A673 (cell line): ENCODE measurements around the gene KIF1A. TPM values are rescaled to one million over a fixed set of nuclear protein-coding genes. Genes with fewer than 3 reads are reported as not detected.

Experiments used
- BruUV-seq: library from RNA; stranded (reverse); fragments of 400-500 nt; replicated peaks from 2 replicates; lab custom pipeline; 2021; lab: Mats Ljungman, UMichigan
- CTCF ChIA-PET: fragments of 300-600 bp; sonication (Branson Sonifier 250); formaldehyde crosslinking; loops from one replicate; lab custom pipeline; 2022; ENCODE audit warnings: antibody characterized with exemption; lab: Charles Lee
- POLR2A ChIA-PET: fragments of 300-600 bp; sonication (Branson Sonifier 250); formaldehyde crosslinking; loops from one replicate; lab custom pipeline; 2022; ENCODE audit warnings: antibody characterized with exemption; ENCODE audit not compliant: low non-redundant PET; lab: Charles Lee
- DNase-seq: peaks from one replicate; pipeline ENCODE4 v3.0.0-alpha.2; 2015; ENCODE audit warnings: low spot score
- H3K27ac ChIP-seq: fragments of 200-600 bp; sonication (generic); 2 replicates; pipeline ENCODE4 v1.5.1; 2016; ENCODE audit warnings: mixed run types, low read depth, mild to moderate bottlenecking, mixed read lengths, antibody characterized with exemption, low read length; ENCODE audit not compliant: poor library complexity, severe bottlenecking
- H3K27me3 ChIP-seq: fragments of 200-600 bp; sonication (generic); replicated peaks from 2 replicates; pipeline ENCODE4 v1.6.1; 2017; ENCODE audit warnings: mixed run types, low read depth, mild to moderate bottlenecking, mixed read lengths, antibody characterized with exemption, low read length; ENCODE audit not compliant: insufficient read depth, poor library complexity
- H3K36me3 ChIP-seq: fragments of 200-600 bp; sonication (generic); 2 replicates; pipeline ENCODE4 v1.6.1; 2016; ENCODE audit warnings: mixed run types, mild to moderate bottlenecking, mixed read lengths, antibody characterized with exemption, low read length; ENCODE audit not compliant: insufficient read depth, poor library complexity, severe bottlenecking
- H3K4me1 ChIP-seq: fragments of 200-600 bp; sonication (generic); 2 replicates; pipeline ENCODE4 v1.6.1; 2017; ENCODE audit warnings: mixed run types, mild to moderate bottlenecking, mixed read lengths, antibody characterized with exemption, low read length; ENCODE audit not compliant: insufficient read depth, poor library complexity, severe bottlenecking
- H3K4me3 ChIP-seq: fragments of 200-600 bp; sonication (generic); 2 replicates; pipeline ENCODE4 v1.5.1; 2016; ENCODE audit warnings: low read depth, mixed run types, mild to moderate bottlenecking, mixed read lengths, low read length; ENCODE audit not compliant: poor library complexity, severe bottlenecking
- H3K9me3 ChIP-seq: fragments of 200-600 bp; sonication (generic); 2 replicates; pipeline ENCODE4 v1.6.1; 2016; ENCODE audit warnings: mixed run types, low read depth, mild to moderate bottlenecking, mixed read lengths, antibody characterized with exemption, low read length; ENCODE audit not compliant: poor library complexity, severe bottlenecking
- CTCF ChIP-seq: fragments of 300-800, 200-600 bp; sonication (generic); conservative IDR thresholded peaks from 2 replicates; pipeline ENCODE4 v1.5.1; 2017; ENCODE audit warnings: low read depth, mild to moderate bottlenecking, antibody characterized with exemption, low read length, moderate library complexity, mixed read lengths
- EZH2 ChIP-seq: fragments of 200-600 bp; sonication (generic); IDR thresholded peaks from 2 replicates; pipeline ENCODE4 v1.6.1; 2017; ENCODE audit warnings: borderline replicate concordance, low read depth, mild to moderate bottlenecking, mixed read lengths, antibody characterized with exemption, low read length; ENCODE audit not compliant: poor library complexity, severe bottlenecking
- intact Hi-C: fragments of 100-400 bp; cut with micrococcal nuclease; formaldehyde crosslinking; loops from one replicate; pipeline ENCODE4 v1.10.0; 2022; ENCODE audit not compliant: unreplicated experiment
- total RNA-seq: library from RNA; stranded (reverse); gene quantifications from 2 replicates; pipeline ENCODE4 v1.2.3, GENCODE V29; 2021

Gene KIF1A
- total RNA-seq, 1 experiment from 2014 or later, result 330 TPM

- CTCF ChIA-PET, result no interaction called here
- H3K36me3 ChIP-seq, result no peaks in the 10 kb centered on the region
These were observed 111.6 kb downstream of the KIF1A start for GRCh38 chr2:240708457-240708856.

GRCh38 chr2:240707821-240708220, 112.2 kb downstream of the KIF1A start:
- TF ChIP-seq CTCF (no peak), EZH2 (no peak)
- no peaks in the 10 kb centered on the region for H3K27me3 ChIP-seq
- no peak overlapping the region for H3K27ac ChIP-seq
- POLR2A ChIA-PET, result no interaction called here
- BruUV-seq, result no TSS peak
- no peak for DNase-seq
- no peak overlapping the region for H3K4me3 ChIP-seq
- no peaks in the 10 kb centered on the region for H3K9me3 ChIP-seq
- no peaks in the 10 kb centered on the region for H3K4me1 ChIP-seq
- CTCF ChIA-PET, result no interaction called here
- intact Hi-C loops, result no loop called here
- no peaks in the 10 kb centered on the region for H3K36me3 ChIP-seq

More at GRCh38 chr2:240708457-240708856, 111.6 kb downstream of the KIF1A start:
- no peak overlapping the region for H3K27ac ChIP-seq
- no peak for DNase-seq
- POLR2A ChIA-PET, result no interaction called here
- no peaks in the 10 kb centered on the region for H3K4me1 ChIP-seq
- BruUV-seq, result no TSS peak
- no peak overlapping the region for H3K4me3 ChIP-seq
- H3K27me3 ChIP-seq, result no peaks in the 10 kb centered on the region
- no peaks in the 10 kb centered on the region for H3K9me3 ChIP-seq
- TF ChIP-seq EZH2, result no peak
- no peak for TF ChIP-seq CTCF
- intact Hi-C loops, result no loop called here

- no peak for DNase-seq
- no peaks in the 10 kb centered on the region for H3K36me3 ChIP-seq
- H3K4me3 ChIP-seq, result no peak overlapping the region
- no peaks in the 10 kb centered on the region for H3K9me3 ChIP-seq
- ChIA-PET POLR2A (no interaction called here), CTCF (no interaction called here)
- no peak overlapping the region for H3K27ac ChIP-seq
- no peaks in the 10 kb centered on the region for H3K4me1 ChIP-seq
- no peaks in the 10 kb centered on the region for H3K27me3 ChIP-seq
- no peak for TF ChIP-seq CTCF
- no peak for TF ChIP-seq EZH2
- intact Hi-C loops, result no loop called here
- no TSS peak for BruUV-seq
These were observed 112.8 kb downstream of the KIF1A start for GRCh38 chr2:240707043-240707756.
